Endothelial cell of umbilical vein (primary cell): ENCODE data around the gene CACHD1. TPM values are rescaled to one million over a fixed set of nuclear protein-coding genes. Genes with fewer than 3 reads are reported as not detected.

Source experiments
- BruUV-seq: library from RNA; stranded (reverse); fragments of 400-500 nt; replicated peaks from 2 replicates; lab custom pipeline; 2021; lab: Mats Ljungman, UMichigan
- CTCF ChIA-PET: fragments of 300-600, 350-600 bp; sonication (Branson Sonifier 250); formaldehyde crosslinking; loops from one replicate; lab custom pipeline; 2021; ENCODE audit warnings: antibody characterized with exemption, inconsistent platforms; lab: Charles Lee
- POLR2A ChIA-PET: fragments of 300-600, 350-600 bp; sonication (Branson Sonifier 250); formaldehyde crosslinking; loops from one replicate; lab custom pipeline; 2021; ENCODE audit warnings: antibody characterized with exemption, inconsistent platforms; lab: Charles Lee
- DNase-seq: peaks from one replicate; pipeline ENCODE4 v3.0.0-alpha.2; 2011; ENCODE audit warnings: low read depth, low spot score
- FAIRE-seq: peaks from 2 replicates; lab custom pipeline; 2011; peaks lifted over from hg19 to GRCh38; lab: Jason Lieb, UNC
- H2AFZ ChIP-seq: 2 replicates; pipeline ENCODE4 v1.6.0; 2012; ENCODE audit warnings: low read depth, low read length, control low read depth, inconsistent platforms
- H3K27ac ChIP-seq: 2 replicates; pipeline ENCODE4 v1.5.1; 2011; ENCODE audit warnings: low read depth, mild to moderate bottlenecking, control low read depth, low read length, moderate library complexity; ENCODE audit not compliant: insufficient read depth
- H3K27me3 ChIP-seq, 2 experiments: 2 replicates each; pipeline versions ENCODE4 v1.6.0 to v1.6.1; 2011; ENCODE audit warnings: low read length in 2 of 2, mixed read lengths in 1 of 2; ENCODE audit not compliant: control insufficient read depth in 2 of 2, insufficient read depth in 2 of 2
- H3K36me3 ChIP-seq, 2 experiments: 2 replicates in 1 of 2; 3 replicates in 1 of 2; pipeline ENCODE4 v1.5.1; 2011; ENCODE audit warnings: low read length in 2 of 2, mild to moderate bottlenecking in 1 of 2, moderate library complexity in 1 of 2; ENCODE audit not compliant: control insufficient read depth in 2 of 2, insufficient read depth in 2 of 2; ENCODE audit errors: extremely low read depth in 1 of 2
- H3K4me1 ChIP-seq: 3 replicates; pipeline ENCODE4 v1.5.1; 2011; ENCODE audit warnings: mild to moderate bottlenecking, low read length; ENCODE audit not compliant: control insufficient read depth, insufficient read depth; ENCODE audit errors: extremely low read depth
- H3K4me2 ChIP-seq: 2 replicates; pipeline ENCODE4 v1.6.1; 2011; ENCODE audit warnings: low read length, control low read depth, mixed read lengths; ENCODE audit not compliant: insufficient read depth
- H3K4me3 ChIP-seq, 3 experiments: fragments of 200-600 bp in 1 of 3; sonication (generic), shearing (Covaris generic) in 1 of 3; replicated peaks in 1 of 3; 2 replicates each; pipeline ENCODE4 v1.5.1; 2011 to 2016; ENCODE audit warnings: control low read depth in 3 of 3, low read length in 3 of 3, mild to moderate bottlenecking in 2 of 3, inconsistent platforms in 1 of 3, low read depth in 1 of 3, moderate library complexity in 1 of 3; ENCODE audit not compliant: insufficient read depth in 1 of 3
- H3K79me2 ChIP-seq: 2 replicates; pipeline ENCODE4 v1.6.0; 2012; ENCODE audit warnings: low read length, inconsistent platforms; ENCODE audit not compliant: control insufficient read depth, insufficient read depth
- H3K9ac ChIP-seq: replicated peaks from 2 replicates; pipeline ENCODE3; 2011; ENCODE audit warnings: low read length, control low read depth; ENCODE audit not compliant: insufficient read depth; ENCODE audit errors: extremely low read depth
- H3K9me1 ChIP-seq: replicated peaks from 3 replicates; pipeline ENCODE4 v1.6.0; 2011; ENCODE audit warnings: mild to moderate bottlenecking, low read length; ENCODE audit not compliant: control insufficient read depth, insufficient read depth; ENCODE audit errors: extremely low read depth
- H3K9me3 ChIP-seq: replicated peaks from 2 replicates; pipeline ENCODE4 v1.5.1; 2012; ENCODE audit warnings: low read length, inconsistent platforms; ENCODE audit not compliant: control insufficient read depth, insufficient read depth
- H4K20me1 ChIP-seq: replicated peaks from 2 replicates; pipeline ENCODE3; 2011; ENCODE audit warnings: mild to moderate bottlenecking, low read length; ENCODE audit not compliant: control insufficient read depth, insufficient read depth; ENCODE audit errors: extremely low read depth
- CTCF ChIP-seq, 2 donors: IDR thresholded peaks; 1 replicate in 1 of 2; 2 replicates in 1 of 2; pipeline ENCODE4 v1.5.1; 2011; ENCODE audit warnings: low read length in 2 of 2, mild to moderate bottlenecking in 2 of 2, moderate library complexity in 2 of 2, control low read depth in 1 of 2, inconsistent platforms in 1 of 2, low read depth in 1 of 2; ENCODE audit not compliant: insufficient read depth in 1 of 2; ENCODE audit errors: extremely low read depth in 1 of 2
- EZH2 ChIP-seq: IDR thresholded peaks from 2 replicates; pipeline ENCODE4 v1.6.1; 2012; ENCODE audit warnings: borderline replicate concordance, low read depth, mild to moderate bottlenecking, moderate library complexity, low read length, inconsistent platforms; ENCODE audit not compliant: severe bottlenecking
- FOS ChIP-seq: IDR thresholded peaks from 2 replicates; pipeline ENCODE4 v1.6.1; 2011; ENCODE audit warnings: mild to moderate bottlenecking, low read length, moderate library complexity, borderline replicate concordance; ENCODE audit not compliant: insufficient read depth
- GATA2 ChIP-seq: IDR thresholded peaks from 2 replicates; pipeline ENCODE4 v1.7.0; 2011; ENCODE audit warnings: low read depth, mild to moderate bottlenecking, moderate library complexity, mixed read lengths, low read length; ENCODE audit not compliant: insufficient read length, insufficient read depth
- JUN ChIP-seq: IDR thresholded peaks from 2 replicates; pipeline ENCODE4 v1.6.1; 2011; ENCODE audit warnings: borderline replicate concordance, low read depth; ENCODE audit not compliant: insufficient read length, insufficient read depth
- MYC ChIP-seq: IDR thresholded peaks from one replicate; pipeline ENCODE4 v1.6.1; 2011; ENCODE audit warnings: mild to moderate bottlenecking, low read depth, low read length
- POLR2A ChIP-seq: IDR thresholded peaks from 2 replicates; pipeline ENCODE4 v1.6.1; 2012; ENCODE audit warnings: low read depth, mild to moderate bottlenecking, control low read depth, low read length
- POLR2AphosphoS5 ChIP-seq: IDR thresholded peaks from 2 replicates; pipeline ENCODE4 v1.6.1; 2012; ENCODE audit warnings: low read depth, mild to moderate bottlenecking, control low read depth, low read length, moderate library complexity; ENCODE audit not compliant: insufficient read depth
- dilution Hi-C: fragments of 300-500 bp; cut with MboI; formaldehyde crosslinking; loops from one replicate; pipeline ENCODE4 v1.15.0; 2019; ENCODE audit warnings: low sequenced_read_pairs; ENCODE audit not compliant: extremely low pct_ligation_motif_present
- intact Hi-C: fragments of 100-400 bp; cut with micrococcal nuclease; formaldehyde crosslinking; loops from one replicate; pipeline ENCODE4 v1.10.0; 2022
- polyA plus RNA-seq, 4 experiments: library from polyadenylated mRNA; depleted of rRNA in 3 of 4; stranded (reverse) in 3 of 4; unstranded in 1 of 4; fragments of >200 nt; gene quantifications; 2 replicates each; pipeline versions ENCODE4 v1.2.1 to v1.2.3, GENCODE V29; 2011 to 2012; ENCODE audit warnings: missing spikeins in 1 of 4
- total RNA-seq: library from RNA; stranded (reverse); gene quantifications from 2 replicates; pipeline ENCODE4 v1.2.3, GENCODE V29; 2021
- TF ChIP-seq, protein P1 (sequence below): IDR thresholded peaks from 2 replicates; pipeline ENCODE4 v1.6.1; 2011; ENCODE audit not compliant: insufficient read depth, insufficient read length

The CACHD1 gene
- total and polyA plus RNA-seq, 2 donors (not counting 3 experiments of a cell fraction or from before 2014, with no cell fraction given): 3.6 to 9.3 TPM

DNA sequence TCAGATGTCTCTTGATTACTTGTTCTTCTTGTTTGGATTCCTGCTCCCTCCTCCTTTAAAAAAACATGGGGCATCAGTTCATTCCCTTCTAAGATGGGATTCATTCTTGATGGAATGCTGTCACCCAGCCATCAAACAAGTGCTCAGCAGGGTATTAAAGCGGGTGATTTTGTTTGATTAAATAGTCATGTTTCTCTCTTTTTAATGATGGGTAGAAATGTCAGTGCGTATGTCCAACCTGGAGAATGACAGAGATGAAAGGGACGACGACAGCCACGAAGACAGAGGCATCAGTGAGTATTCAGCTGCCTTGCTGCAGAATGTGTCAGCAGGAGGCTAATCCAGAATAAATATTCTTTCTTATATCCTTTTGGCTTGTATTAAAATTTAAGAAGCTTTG, 211.1 kb downstream of the CACHD1 start:
- TF ChIP-seq GATA2: no peak
- TF ChIP-seq POLR2A: no peak
- no peak for TF ChIP-seq CTCF (IDR thresholded peaks at IDR 0.05; ENCODE audit: extremely low read depth in 1 of 2, insufficient read depth in 1 of 2, low read depth in 1 of 2, low read length in 2 of 2)
- TF ChIP-seq MYC: no peak
- TF ChIP-seq POLR2AphosphoS5: no peak
- TF ChIP-seq EZH2: no peak
- TF ChIP-seq, protein P1, sequence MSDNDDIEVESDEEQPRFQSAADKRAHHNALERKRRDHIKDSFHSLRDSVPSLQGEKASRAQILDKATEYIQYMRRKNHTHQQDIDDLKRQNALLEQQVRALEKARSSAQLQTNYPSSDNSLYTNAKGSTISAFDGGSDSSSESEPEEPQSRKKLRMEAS: no peak
- no peak for TF ChIP-seq FOS
- TF ChIP-seq JUN: no peak
- CTCF ChIA-PET: interaction anchor here (1.4 to 1.6 kb wide), 2 partner anchors 10 to 143 kb away, joined by 3 to 4 read pairs; no protein-coding TSS in a partner anchor
- no peaks in the 10 kb centered on the region for H3K27me3 ChIP-seq
- no peaks in the 10 kb centered on the region for H3K9me1 ChIP-seq
- H3K9ac ChIP-seq: no peak overlapping the region
- POLR2A ChIA-PET: no interaction called here
- no peak overlapping the region for H3K4me3 ChIP-seq
- no peak overlapping the region for H3K27ac ChIP-seq
- dilution Hi-C loops (no loop called here), intact Hi-C loops (no loop called here)
- FAIRE-seq (no peak), DNase-seq (no peak)
- no peaks in the 10 kb centered on the region for H4K20me1 ChIP-seq
- H3K36me3 ChIP-seq: peaks cover 2 to 6% of the 10 kb centered on the region in 2 experiments
- no TSS peak for BruUV-seq
- no peaks in the 10 kb centered on the region for H3K79me2 ChIP-seq
- H3K9me3 ChIP-seq: no peaks in the 10 kb centered on the region
- no peak overlapping the region for H2AFZ ChIP-seq
- no peaks in the 10 kb centered on the region for H3K4me1 ChIP-seq
- H3K4me2 ChIP-seq: no peak overlapping the region
